Ureter (tissue), 1 donor: ENCODE data around the gene LINGO1. TPM values are rescaled to one million over a fixed set of nuclear protein-coding genes. Genes with fewer than 3 reads are reported as not detected.

Source experiments
- DNase-seq: peaks from one replicate; pipeline ENCODE4 v3.0.0-alpha.2; 2020; ENCODE audit warnings: low spot score
- total RNA-seq: library from RNA; stranded (reverse); gene quantifications from one replicate; pipeline ENCODE4 v1.2.4, GENCODE V29; 2023
- donor health status: DM: yes; HTN: yes; CAD: no.

The LINGO1 gene
- total RNA-seq, 1 donor from 2014 or later: 1.7 TPM

GRCh38 chr15:77597804-77598453 is 34.8 kb downstream of the LINGO1 start:
- no peak for DNase-seq

GRCh38 chr15:77596821-77597803 is 35.6 kb downstream of the LINGO1 start:
- no peak for DNase-seq

GRCh38 chr15:77595231-77595630 is 37.5 kb downstream of the LINGO1 start:
- DNase-seq: no peak

- DNase-seq: no peak
Measured at GRCh38 chr15:77592758-77593157, 40.0 kb downstream of the LINGO1 start.

- no peak for DNase-seq
Measured at GRCh38 chr15:77591968-77592613, 40.6 kb downstream of the LINGO1 start.

- DNase-seq: no peak
Measured at GRCh38 chr15:77589839-77590238, 42.9 kb downstream of the LINGO1 start.

- DNase-seq: no peak
Measured at GRCh38 chr15:77588126-77588525, 44.6 kb downstream of the LINGO1 start.

GRCh38 chr15:77584691-77585090 is 48.0 kb downstream of the LINGO1 start:
- DNase-seq: no peak

GRCh38 chr15:77584201-77584600 is 48.5 kb downstream of the LINGO1 start:
- DNase-seq: no peak

GRCh38 chr15:77582763-77583162 is 49.9 kb downstream of the LINGO1 start:
- DNase-seq: no peak

GRCh38 chr15:77581896-77582569 is 50.7 kb downstream of the LINGO1 start:
- no peak for DNase-seq

- DNase-seq: no peak
Measured at GRCh38 chr15:77580996-77581682, 51.6 kb downstream of the LINGO1 start.

GRCh38 chr15:77579498-77580188 is 53.1 kb downstream of the LINGO1 start:
- no peak for DNase-seq

- DNase-seq: no peak
Measured at GRCh38 chr15:77578641-77579372, 53.9 kb downstream of the LINGO1 start.

- DNase-seq: no peak
Measured at GRCh38 chr15:77577366-77577950, 55.3 kb downstream of the LINGO1 start.

- no peak for DNase-seq
Measured at GRCh38 chr15:77576538-77576937, 56.2 kb downstream of the LINGO1 start.

GRCh38 chr15:77575203-77575934 is 57.3 kb downstream of the LINGO1 start:
- no peak for DNase-seq

- DNase-seq: no peak
Measured at GRCh38 chr15:77574521-77575202, 58.0 kb downstream of the LINGO1 start.
